GM20431 (cell line): ENCODE data around the gene SPRY2.

ENCODE experiments used
- in situ Hi-C: fragments of 300-500 bp; cut with MseI, MboI; formaldehyde crosslinking; loops from one replicate; pipeline ENCODE4 v1.15.0; 2020; ENCODE audit warnings: low sequenced_read_pairs; ENCODE audit not compliant: unreplicated experiment

Gene SPRY2, protein sequence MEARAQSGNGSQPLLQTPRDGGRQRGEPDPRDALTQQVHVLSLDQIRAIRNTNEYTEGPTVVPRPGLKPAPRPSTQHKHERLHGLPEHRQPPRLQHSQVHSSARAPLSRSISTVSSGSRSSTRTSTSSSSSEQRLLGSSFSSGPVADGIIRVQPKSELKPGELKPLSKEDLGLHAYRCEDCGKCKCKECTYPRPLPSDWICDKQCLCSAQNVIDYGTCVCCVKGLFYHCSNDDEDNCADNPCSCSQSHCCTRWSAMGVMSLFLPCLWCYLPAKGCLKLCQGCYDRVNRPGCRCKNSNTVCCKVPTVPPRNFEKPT

DNA sequence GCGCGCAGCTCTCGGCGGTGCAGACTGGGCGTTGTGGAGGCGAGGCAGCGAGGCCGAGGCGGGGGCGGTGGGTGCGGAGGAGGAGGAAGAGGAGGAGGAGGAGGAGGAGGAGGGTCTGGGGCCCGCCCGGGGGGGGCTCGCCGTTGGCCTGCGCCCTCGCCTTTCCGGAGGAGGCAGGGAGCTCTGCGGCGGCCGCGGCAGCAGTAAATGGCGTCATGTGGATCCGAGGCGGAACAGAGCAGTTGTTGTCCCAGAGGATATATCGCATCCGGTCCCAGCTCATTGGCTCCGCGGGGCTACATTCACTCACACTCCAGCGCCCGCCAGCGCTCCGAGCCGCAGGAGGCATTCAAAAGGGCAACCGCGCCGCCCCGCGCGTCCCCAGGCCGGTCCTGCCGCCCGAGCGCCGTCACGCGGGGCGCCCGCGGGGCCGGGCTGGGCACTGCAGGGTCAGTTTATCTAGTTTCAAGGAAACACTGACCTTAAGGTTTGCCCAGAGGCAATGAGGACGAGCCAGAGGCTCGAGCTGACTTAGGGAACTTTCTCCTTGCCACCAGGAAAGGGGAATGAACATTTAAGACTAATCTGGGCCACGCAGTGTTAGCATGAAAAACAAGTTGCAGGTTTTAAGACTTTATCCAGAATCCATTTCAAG lies at the start of gene SPRY2:
TSS of gene SPRY2 (minus strand) at position 26 of the 655 bp plus-strand sequence. CDS start 3,421 bp downstream, outside the sequence.
- in situ Hi-C loops, result no loop called here

GRCh38 chr13:80390338-80390737 lies 49.4 kb upstream of the SPRY2 start:
- in situ Hi-C loops, result no loop called here

GRCh38 chr13:80389073-80390038 lies 48.4 kb upstream of the SPRY2 start:
- in situ Hi-C loops, result no loop called here

- in situ Hi-C loops, result no loop called here
These were observed 47.6 kb upstream of the SPRY2 start for GRCh38 chr13:80388506-80388905.

DNA sequence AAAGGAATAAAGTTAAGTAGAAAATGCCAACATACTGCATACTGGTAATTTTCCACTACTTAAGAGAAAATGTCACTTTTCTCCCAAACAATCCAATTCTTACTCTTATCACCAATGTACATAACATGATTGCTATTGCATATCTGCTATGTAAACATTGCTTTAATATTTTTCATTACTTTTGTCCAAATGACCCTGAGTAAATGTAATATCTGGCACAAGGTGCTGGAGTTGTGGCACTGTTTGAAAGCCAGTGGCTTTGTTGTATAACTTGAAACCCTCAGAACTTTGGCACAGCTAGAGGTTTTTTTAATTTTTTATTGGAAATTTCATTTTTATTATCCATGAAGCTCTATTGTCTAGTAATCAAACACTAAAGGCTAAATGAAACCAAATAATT lies 45.7 kb upstream of the SPRY2 start:
- in situ Hi-C loops, result no loop called here

DNA sequence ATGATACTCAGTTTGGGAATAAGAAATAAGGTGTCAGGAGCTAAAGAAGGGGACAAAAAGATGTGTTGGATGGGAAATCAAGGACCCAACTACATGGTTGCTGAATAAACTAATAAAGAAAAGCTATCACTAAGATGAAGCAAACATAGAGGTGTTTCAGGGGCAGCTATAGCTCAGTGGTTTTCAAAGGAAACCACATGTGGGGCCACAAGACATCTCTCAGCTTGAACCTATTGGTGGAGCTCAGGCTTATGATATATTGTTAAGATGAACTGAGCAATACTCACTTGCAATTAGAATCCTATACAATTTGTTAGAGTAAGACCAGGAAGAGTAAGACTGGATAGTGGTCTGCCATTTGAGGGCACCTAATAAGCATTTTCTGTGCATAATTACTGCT lies 45.1 kb upstream of the SPRY2 start:
- in situ Hi-C loops, result no loop called here

DNA sequence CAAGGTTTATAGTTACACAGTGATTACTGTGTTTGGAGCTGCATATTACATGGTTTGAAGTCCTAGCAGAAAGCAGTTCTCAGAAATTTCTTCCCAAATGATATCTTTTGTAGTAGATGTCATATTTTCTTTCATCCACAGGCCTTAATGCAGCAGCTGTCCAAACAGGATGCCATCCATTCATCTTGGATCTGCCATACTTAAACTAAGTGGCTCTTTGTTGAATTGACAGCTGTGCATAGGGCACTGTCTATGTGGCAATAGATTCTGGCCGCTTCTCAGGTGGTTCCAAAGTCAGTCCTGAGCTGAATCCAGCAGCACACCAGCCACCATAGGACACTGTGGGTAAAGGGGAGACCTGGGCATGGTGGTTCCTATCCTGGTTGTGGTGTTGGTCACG lies 41.6 kb upstream of the SPRY2 start:
- in situ Hi-C loops, result no loop called here

GRCh38 chr13:80379245-80379644 lies 38.3 kb upstream of the SPRY2 start:
- in situ Hi-C loops, result no loop called here

- in situ Hi-C loops, result no loop called here
These were observed 35.6 kb upstream of the SPRY2 start for GRCh38 chr13:80376554-80376953.

DNA sequence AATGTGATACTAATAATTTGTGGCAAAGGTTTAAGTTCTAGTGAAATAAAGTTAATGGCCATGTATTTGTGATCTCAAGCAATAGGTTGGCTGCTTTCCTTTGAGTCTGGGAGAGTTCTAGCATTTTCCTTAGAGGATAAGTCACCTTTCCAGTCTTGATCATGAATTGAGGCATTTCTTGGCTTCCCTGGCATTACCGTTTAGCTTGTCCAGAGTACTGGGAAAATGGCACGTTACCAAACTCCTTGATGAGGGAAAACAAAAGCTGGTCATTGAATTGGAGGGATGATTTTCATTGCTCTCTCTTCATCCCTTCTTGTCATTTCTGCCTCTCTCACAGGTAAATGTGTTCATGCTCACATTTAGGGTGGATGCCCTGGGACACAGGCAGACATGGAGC lies 34.0 kb upstream of the SPRY2 start:
- in situ Hi-C loops, result loop anchor here (25.0 kb wide), 1 partner anchor 688 kb away; no protein-coding TSS in a partner anchor

GRCh38 chr13:80374444-80374843 lies 33.5 kb upstream of the SPRY2 start:
- in situ Hi-C loops, result loop anchor here (25.0 kb wide), 1 partner anchor 687 kb away; no protein-coding TSS in a partner anchor

DNA sequence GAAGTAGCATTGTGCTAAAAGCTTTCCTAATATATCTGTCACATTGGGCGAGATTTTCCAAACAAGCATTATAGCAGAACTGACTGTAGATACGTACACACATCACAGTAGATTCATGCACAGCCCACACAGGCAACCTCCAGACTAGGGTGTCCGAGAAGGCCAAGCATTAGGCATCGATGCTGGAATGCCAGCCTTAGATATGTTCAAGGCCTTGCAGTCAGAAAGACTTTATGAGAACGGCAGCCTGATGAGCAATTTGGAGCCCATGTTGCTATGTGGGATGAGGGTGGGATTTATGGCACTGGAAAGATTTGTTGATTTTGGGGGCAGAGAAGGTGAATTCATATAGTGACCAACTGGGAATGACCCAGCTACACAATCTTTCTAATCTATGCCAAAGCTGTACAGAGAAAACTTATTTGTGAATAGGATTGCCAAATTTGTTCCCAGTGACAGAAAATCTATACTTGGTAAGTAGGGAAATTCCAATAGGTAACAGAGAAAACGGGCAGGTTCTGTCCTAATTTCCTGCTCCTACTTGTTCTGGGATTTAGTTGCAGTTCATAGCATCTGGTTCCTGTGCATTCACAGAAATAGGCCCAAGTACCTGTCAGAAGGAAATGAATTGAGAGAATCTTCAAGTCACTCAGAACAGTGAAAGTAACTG lies 31.0 kb upstream of the SPRY2 start:
- in situ Hi-C loops, result loop anchor here (25.0 kb wide), 1 partner anchor 685 kb away; no protein-coding TSS in a partner anchor

GRCh38 chr13:80367473-80367872 lies 26.5 kb upstream of the SPRY2 start:
- in situ Hi-C loops, result loop anchor here (25.0 kb wide), 1 partner anchor 680 kb away; no protein-coding TSS in a partner anchor

GRCh38 chr13:80363890-80364503 lies 23.1 kb upstream of the SPRY2 start:
- in situ Hi-C loops, result loop anchor here (25.0 kb wide), 1 partner anchor 677 kb away; no protein-coding TSS in a partner anchor

GRCh38 chr13:80362481-80362880 lies 21.6 kb upstream of the SPRY2 start:
- in situ Hi-C loops, result loop anchor here (25.0 kb wide), 1 partner anchor 675 kb away; no protein-coding TSS in a partner anchor

- in situ Hi-C loops, result loop anchor here (25.0 kb wide), 1 partner anchor 675 kb away; no protein-coding TSS in a partner anchor
These were observed 21.0 kb upstream of the SPRY2 start for GRCh38 chr13:80361883-80362327.

- in situ Hi-C loops, result loop anchor here (25.0 kb wide), 1 partner anchor 674 kb away; no protein-coding TSS in a partner anchor
These were observed 20.4 kb upstream of the SPRY2 start for GRCh38 chr13:80361298-80361697.

- in situ Hi-C loops, result loop anchor here (25.0 kb wide), 1 partner anchor 673 kb away; no protein-coding TSS in a partner anchor
These were observed 19.5 kb upstream of the SPRY2 start for GRCh38 chr13:80360453-80360800.
